ENCODE results near the gene GAN. TPM values are rescaled to one million over a fixed set of nuclear protein-coding genes. Genes with fewer than 3 reads are reported as not detected.

The GAN gene
- total RNA-seq, 4 donors from 2014 or later: 7.9 to 18.5 (median 15.2) TPM

- DNase-seq: no peak
- no peaks in the 10 kb centered on the region for H3K9me3 ChIP-seq
- H3K36me3 ChIP-seq: no peaks in the 10 kb centered on the region
- TF ChIP-seq CTCF (IDR thresholded peaks at IDR 0.05) (no peak), POLR2A (IDR thresholded peaks at IDR 0.05) (no peak)
- H3K27ac ChIP-seq: no peak overlapping the region
- H3K27me3 ChIP-seq: no peaks in the 10 kb centered on the region
- intact Hi-C loops (cut with DNase I; ENCODE audit: low total_unique reads): no loop called here
- no peaks in the 10 kb centered on the region for H3K4me1 ChIP-seq
- H3K4me3 ChIP-seq: no peak overlapping the region
Observed at GRCh38 chr16:81374550-81374949, 59.8 kb downstream of the GAN start.

- Histone ChIP-seq H3K36me3 (no peaks in the 10 kb centered on the region), H3K4me3 (no peak overlapping the region), H3K4me1 (no peaks in the 10 kb centered on the region), H3K27ac (no peak overlapping the region), H3K27me3 (no peaks in the 10 kb centered on the region), H3K9me3 (no peaks in the 10 kb centered on the region)
- intact Hi-C loops (cut with DNase I; ENCODE audit: low total_unique reads): no loop called here
- TF ChIP-seq CTCF (IDR thresholded peaks at IDR 0.05) (no peak), POLR2A (IDR thresholded peaks at IDR 0.05) (no peak)
- DNase-seq: no peak
Observed at GRCh38 chr16:81376880-81377279, 62.1 kb downstream of the GAN start.

GRCh38 chr16:81378049-81378448, 63.3 kb downstream of the GAN start:
- intact Hi-C loops (cut with DNase I; ENCODE audit: low total_unique reads): no loop called here
- H3K36me3 ChIP-seq: no peaks in the 10 kb centered on the region

GRCh38 chr16:81380932-81381331, 66.2 kb downstream of the GAN start:
- no peak overlapping the region for H3K4me3 ChIP-seq
- H3K9me3 ChIP-seq: no peaks in the 10 kb centered on the region
- intact Hi-C loops (cut with DNase I; ENCODE audit: low total_unique reads): no loop called here
- no peak for DNase-seq
- no peaks in the 10 kb centered on the region for H3K36me3 ChIP-seq
- no peak overlapping the region for H3K27ac ChIP-seq
- TF ChIP-seq CTCF (IDR thresholded peaks at IDR 0.05): no peak
- TF ChIP-seq POLR2A (IDR thresholded peaks at IDR 0.05): no peak
- no peaks in the 10 kb centered on the region for H3K4me1 ChIP-seq
- no peaks in the 10 kb centered on the region for H3K27me3 ChIP-seq

More at GRCh38 chr16:81378049-81378448, 63.3 kb downstream of the GAN start:
- Histone ChIP-seq H3K27me3 (no peaks in the 10 kb centered on the region), H3K4me1 (no peaks in the 10 kb centered on the region), H3K27ac (no peak overlapping the region), H3K9me3 (no peaks in the 10 kb centered on the region), H3K4me3 (no peak overlapping the region)
- TF ChIP-seq POLR2A (IDR thresholded peaks at IDR 0.05) (no peak), CTCF (IDR thresholded peaks at IDR 0.05) (no peak)
- no peak for DNase-seq

- no peaks in the 10 kb centered on the region for H3K36me3 ChIP-seq
- no peak for DNase-seq
- peak overlapping the region; percentile 38 to 73 for H3K27ac ChIP-seq
- TF ChIP-seq CTCF (IDR thresholded peaks at IDR 0.05) (no peak), POLR2A (IDR thresholded peaks at IDR 0.05) (no peak)
- intact Hi-C loops (cut with DNase I; ENCODE audit: low total_unique reads): no loop called here
- no peaks in the 10 kb centered on the region for H3K4me1 ChIP-seq
- H3K4me3 ChIP-seq: no peak overlapping the region
- no peaks in the 10 kb centered on the region for H3K27me3 ChIP-seq
- H3K9me3 ChIP-seq: no peaks in the 10 kb centered on the region
Observed at GRCh38 chr16:81384006-81384405, 69.2 kb downstream of the GAN start.
